Astrocyte (in vitro differentiated cells and primary cell): ENCODE results near the gene TTC33.

ENCODE experiments used
- EZH2 ChIP-seq: IDR thresholded peaks from 2 replicates; pipeline ENCODE4 v1.6.1; 2012; ENCODE audit warnings: mild to moderate bottlenecking, low read length, inconsistent platforms; ENCODE audit not compliant: insufficient read depth
- TF ChIP-seq, protein P1 (sequence below): IDR thresholded peaks from 2 replicates; pipeline ENCODE4 v1.5.1; 2011; ENCODE audit warnings: low read depth, mild to moderate bottlenecking, inconsistent platforms, low read length, moderate library complexity; ENCODE audit not compliant: insufficient read depth

- TF ChIP-seq, protein P1, sequence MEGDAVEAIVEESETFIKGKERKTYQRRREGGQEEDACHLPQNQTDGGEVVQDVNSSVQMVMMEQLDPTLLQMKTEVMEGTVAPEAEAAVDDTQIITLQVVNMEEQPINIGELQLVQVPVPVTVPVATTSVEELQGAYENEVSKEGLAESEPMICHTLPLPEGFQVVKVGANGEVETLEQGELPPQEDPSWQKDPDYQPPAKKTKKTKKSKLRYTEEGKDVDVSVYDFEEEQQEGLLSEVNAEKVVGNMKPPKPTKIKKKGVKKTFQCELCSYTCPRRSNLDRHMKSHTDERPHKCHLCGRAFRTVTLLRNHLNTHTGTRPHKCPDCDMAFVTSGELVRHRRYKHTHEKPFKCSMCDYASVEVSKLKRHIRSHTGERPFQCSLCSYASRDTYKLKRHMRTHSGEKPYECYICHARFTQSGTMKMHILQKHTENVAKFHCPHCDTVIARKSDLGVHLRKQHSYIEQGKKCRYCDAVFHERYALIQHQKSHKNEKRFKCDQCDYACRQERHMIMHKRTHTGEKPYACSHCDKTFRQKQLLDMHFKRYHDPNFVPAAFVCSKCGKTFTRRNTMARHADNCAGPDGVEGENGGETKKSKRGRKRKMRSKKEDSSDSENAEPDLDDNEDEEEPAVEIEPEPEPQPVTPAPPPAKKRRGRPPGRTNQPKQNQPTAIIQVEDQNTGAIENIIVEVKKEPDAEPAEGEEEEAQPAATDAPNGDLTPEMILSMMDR: no peak
- no peak for TF ChIP-seq EZH2
Observed at GRCh38 chr5:40622463-40623252, 133.1 kb downstream of the TTC33 start.
